ENCODE results near the gene RNF145.

GRCh38 chr5:159139802-159140201 is 69.6 kb downstream of the RNF145 start:
- TF ChIP-seq CTCF (IDR thresholded peaks at IDR 0.05) (no peak), EZH2 (IDR thresholded peaks at IDR 0.05; ENCODE audit: borderline replicate concordance, insufficient read depth, low read depth, low read length, poor library complexity, severe bottlenecking) (no peak)
